ENCODE results near the gene HLA-DOB. TPM values are rescaled to one million over a fixed set of nuclear protein-coding genes. Genes with fewer than 3 reads are reported as not detected.

Gene HLA-DOB
- total RNA-seq, 4 donors from 2014 or later, result 1.3 to 1.6 TPM; not detected in 2

DNA sequence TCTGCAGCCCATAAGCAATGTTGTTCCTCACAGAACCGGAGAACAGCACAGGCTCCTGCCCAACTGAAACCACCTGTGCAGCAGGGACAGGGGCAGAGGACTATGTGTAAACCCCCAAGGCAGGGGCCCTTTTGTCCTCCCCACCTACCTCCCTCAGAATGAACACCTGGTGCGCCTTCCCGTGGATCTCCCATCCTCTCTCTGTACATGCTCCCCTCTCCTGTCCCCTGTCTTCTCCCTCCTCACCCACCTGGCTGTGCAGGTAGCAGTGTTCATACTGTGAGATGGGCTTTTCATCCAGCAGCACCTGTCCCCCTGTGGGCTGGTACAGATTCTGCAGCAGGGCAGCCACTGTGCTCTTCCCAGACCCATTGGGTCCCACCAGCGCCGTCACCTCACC, 13.2 kb upstream of the HLA-DOB start:
- Histone ChIP-seq H3K27me3 (no peaks in the 10 kb centered on the region), H3K4me1 (peaks cover 0 to 9% of the 10 kb centered on the region in 2 donors), H3K36me3 (no peaks in the 10 kb centered on the region), H3K27ac (no peak overlapping the region), H3K4me3 (replicated peaks in 1 of 3) (no peak overlapping the region), H3K9me3 (no peaks in the 10 kb centered on the region)
- 96 to 99% methylated on average over 5 of the region's 5 CpGs for WGBS, 2 donors
- intact Hi-C loops (cut with DNase I), result no loop called here
- DNase-seq, result no peak
- TF ChIP-seq, protein P1, sequence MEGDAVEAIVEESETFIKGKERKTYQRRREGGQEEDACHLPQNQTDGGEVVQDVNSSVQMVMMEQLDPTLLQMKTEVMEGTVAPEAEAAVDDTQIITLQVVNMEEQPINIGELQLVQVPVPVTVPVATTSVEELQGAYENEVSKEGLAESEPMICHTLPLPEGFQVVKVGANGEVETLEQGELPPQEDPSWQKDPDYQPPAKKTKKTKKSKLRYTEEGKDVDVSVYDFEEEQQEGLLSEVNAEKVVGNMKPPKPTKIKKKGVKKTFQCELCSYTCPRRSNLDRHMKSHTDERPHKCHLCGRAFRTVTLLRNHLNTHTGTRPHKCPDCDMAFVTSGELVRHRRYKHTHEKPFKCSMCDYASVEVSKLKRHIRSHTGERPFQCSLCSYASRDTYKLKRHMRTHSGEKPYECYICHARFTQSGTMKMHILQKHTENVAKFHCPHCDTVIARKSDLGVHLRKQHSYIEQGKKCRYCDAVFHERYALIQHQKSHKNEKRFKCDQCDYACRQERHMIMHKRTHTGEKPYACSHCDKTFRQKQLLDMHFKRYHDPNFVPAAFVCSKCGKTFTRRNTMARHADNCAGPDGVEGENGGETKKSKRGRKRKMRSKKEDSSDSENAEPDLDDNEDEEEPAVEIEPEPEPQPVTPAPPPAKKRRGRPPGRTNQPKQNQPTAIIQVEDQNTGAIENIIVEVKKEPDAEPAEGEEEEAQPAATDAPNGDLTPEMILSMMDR (IDR thresholded peaks at IDR 0.05), result no peak
- no peak for TF ChIP-seq POLR2A (IDR thresholded peaks at IDR 0.05)

DNA sequence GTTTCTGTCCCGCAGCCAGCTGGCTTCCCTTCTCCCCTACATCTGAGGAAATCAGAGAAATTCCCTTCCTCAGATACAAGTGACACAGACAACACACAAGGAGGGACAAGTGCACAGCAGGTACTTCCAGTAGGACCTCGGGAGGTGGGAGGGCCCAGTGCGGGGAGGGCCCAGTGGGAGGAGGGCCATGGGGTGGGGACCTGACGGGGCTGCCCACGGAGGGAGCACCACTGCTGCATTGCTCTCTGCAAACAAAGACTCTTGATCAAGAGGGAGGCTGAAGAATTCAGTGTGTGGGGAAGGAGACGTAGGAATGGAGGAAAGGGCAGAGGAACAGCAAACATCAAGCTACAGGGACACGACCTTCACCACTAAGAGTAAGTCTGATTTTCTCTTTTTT, 12.7 kb upstream of the HLA-DOB start:
- H3K9me3 ChIP-seq, result no peaks in the 10 kb centered on the region
- H3K27ac ChIP-seq, result no peak overlapping the region
- no peaks in the 10 kb centered on the region for H3K27me3 ChIP-seq
- no peak overlapping the region for H3K4me3 ChIP-seq (replicated peaks in 1 of 3)
- H3K36me3 ChIP-seq, result no peaks in the 10 kb centered on the region
- peaks cover 0 to 9% of the 10 kb centered on the region in 2 donors for H3K4me1 ChIP-seq
- 73 to 74% methylated on average over 7 of the region's 7 CpGs for WGBS, 2 donors
- no peak for DNase-seq
- intact Hi-C loops (cut with DNase I), result no loop called here
- TF ChIP-seq, protein P1 (IDR thresholded peaks at IDR 0.05), result no peak
- TF ChIP-seq POLR2A (IDR thresholded peaks at IDR 0.05), result no peak

DNA sequence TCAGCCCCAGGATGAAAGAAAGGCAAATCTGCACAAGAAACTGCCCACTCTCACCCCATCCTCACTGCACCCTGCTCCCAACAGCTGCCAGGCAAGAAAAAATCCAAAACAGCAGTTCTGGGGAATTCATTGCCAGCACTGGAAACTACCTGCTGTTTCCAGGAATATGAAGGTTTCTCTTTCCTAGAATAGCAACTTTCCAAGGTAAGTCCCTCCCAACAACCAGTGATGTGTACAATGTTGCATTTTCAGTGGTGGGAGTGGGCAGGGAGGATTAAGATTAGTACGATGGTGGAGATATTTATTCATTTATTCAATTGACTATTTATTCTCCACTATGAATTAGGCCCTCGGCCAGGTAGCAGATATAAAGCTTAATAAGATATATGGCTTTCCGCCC, 10.2 kb upstream of the HLA-DOB start:
- H3K9me3 ChIP-seq, result no peaks in the 10 kb centered on the region
- no peak overlapping the region for H3K4me3 ChIP-seq (replicated peaks in 1 of 3)
- WGBS, 2 donors, result 79 to 90% methylated on average over 3 of the region's 3 CpGs
- H3K27me3 ChIP-seq, result no peaks in the 10 kb centered on the region
- TF ChIP-seq POLR2A (IDR thresholded peaks at IDR 0.05), result no peak
- TF ChIP-seq, protein P1 (IDR thresholded peaks at IDR 0.05), result no peak
- intact Hi-C loops (cut with DNase I), result no loop called here
- H3K36me3 ChIP-seq, result no peaks in the 10 kb centered on the region
- DNase-seq, result no peak
- no peak overlapping the region for H3K27ac ChIP-seq
- H3K4me1 ChIP-seq, result peaks cover 0 to 9% of the 10 kb centered on the region in 2 donors

DNA sequence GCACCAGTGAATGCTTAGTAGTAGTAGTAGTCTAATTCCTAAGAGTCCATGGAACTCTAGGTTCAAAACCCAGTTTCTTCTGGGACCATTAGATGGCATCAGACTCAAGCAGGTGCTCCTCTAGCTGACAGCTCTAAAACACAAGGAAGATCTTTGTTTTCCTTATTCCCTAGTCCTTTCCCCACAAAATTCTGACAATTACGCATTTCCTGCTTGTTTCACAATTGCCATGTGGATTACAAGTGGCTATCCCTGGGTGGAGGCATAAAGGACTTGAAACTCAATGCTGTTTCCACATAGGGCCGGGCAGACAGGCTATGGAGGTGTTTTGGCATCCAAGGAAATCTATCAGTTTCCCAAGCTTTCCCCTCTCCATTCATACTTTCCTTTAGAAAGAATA, 9.2 kb upstream of the HLA-DOB start:
- no peak for TF ChIP-seq POLR2A (IDR thresholded peaks at IDR 0.05)
- TF ChIP-seq, protein P1 (IDR thresholded peaks at IDR 0.05), result peak in 4 of 6 experiments; percentile 30 to 38 (median 36)
- intact Hi-C loops (cut with DNase I), result no loop called here
- no peaks in the 10 kb centered on the region for H3K36me3 ChIP-seq
- H3K4me3 ChIP-seq (replicated peaks in 1 of 3), result no peak overlapping the region
- no peak overlapping the region for H3K27ac ChIP-seq
- WGBS, 2 donors, result 58 to 66% methylated on average over 2 of the region's 2 CpGs
- no peaks in the 10 kb centered on the region for H3K9me3 ChIP-seq
- no peaks in the 10 kb centered on the region for H3K27me3 ChIP-seq
- no peak for DNase-seq
- peaks cover 0 to 6% of the 10 kb centered on the region in 2 donors for H3K4me1 ChIP-seq

DNA sequence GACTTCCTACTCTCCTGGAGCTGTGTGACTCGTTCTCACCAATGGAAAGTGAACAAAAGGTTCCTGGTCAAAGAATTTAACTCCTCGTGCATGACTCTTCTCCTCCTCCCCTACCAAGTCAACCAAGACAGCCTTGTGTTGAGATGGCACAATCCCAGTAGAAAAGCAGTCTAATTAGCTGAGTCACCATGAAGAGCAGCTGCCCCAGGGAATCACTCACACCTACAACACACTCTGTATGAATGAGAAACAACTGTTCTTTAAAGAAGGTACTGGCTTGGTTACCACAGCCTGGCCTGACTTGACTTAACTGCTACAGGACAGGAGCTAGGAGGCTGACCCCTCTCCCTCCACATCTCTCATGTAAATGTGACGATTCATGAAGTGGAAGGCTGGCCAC, 2.9 kb upstream of the HLA-DOB start:
- H3K27ac ChIP-seq, result no peak overlapping the region
- TF ChIP-seq, protein P1 (IDR thresholded peaks at IDR 0.05), result no peak
- no peak for TF ChIP-seq POLR2A (IDR thresholded peaks at IDR 0.05)
- intact Hi-C loops (cut with DNase I), result loop anchor here (5.0 kb wide), 1 partner anchor 413 kb away; no protein-coding TSS in a partner anchor
- no peaks in the 10 kb centered on the region for H3K36me3 ChIP-seq
- no peaks in the 10 kb centered on the region for H3K27me3 ChIP-seq
- DNase-seq, result peak in 1 of 2 donors; percentile 24
- WGBS, 2 donors, result 44 to 69% methylated on average over 3 of the region's 3 CpGs
- H3K4me3 ChIP-seq (replicated peaks in 1 of 3), result no peak overlapping the region
- no peaks in the 10 kb centered on the region for H3K9me3 ChIP-seq
- no peaks in the 10 kb centered on the region for H3K4me1 ChIP-seq
